GM21515 (cell line): ENCODE measurements around the gene POMT2.

Experiments
- ATAC-seq: cut with Tn5 transposase; IDR thresholded peaks from one replicate; pipeline ENCODE4 v1.9.1; 2021; ENCODE audit not compliant: unreplicated experiment

Gene POMT2

DNA sequence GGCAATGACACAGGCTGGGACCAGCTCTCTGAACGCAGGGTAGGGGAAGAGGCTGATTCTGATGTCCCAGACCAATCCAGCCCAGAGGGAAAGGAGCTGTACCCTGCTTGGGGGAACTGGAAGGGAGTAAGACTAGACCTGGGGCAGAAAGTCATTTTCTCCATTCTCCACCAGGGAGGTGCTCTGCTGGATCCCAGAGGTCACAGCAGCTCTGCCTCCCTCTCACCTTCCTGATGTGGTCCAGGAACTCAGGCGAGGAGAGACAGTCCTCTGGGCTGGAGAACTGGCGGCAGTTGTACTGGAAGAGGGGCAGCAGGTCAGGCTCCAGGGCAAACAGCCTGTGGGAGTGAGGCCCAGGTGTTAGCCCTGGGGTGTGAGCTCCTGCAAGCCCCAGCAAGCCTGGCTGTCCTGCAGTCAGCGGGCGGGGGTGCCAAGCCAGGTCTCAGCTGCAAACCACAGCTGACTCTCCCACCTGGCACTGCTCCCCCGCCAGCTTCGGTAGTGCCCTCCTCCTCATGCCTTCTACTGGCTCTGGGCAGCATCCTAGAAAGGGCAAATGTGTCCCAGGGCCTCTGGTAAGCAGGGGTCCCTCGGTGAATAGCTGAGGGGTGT is 51.6 kb downstream of the POMT2 start:
- ATAC-seq, result no peak

GRCh38 chr14:77267937-77268699 is 52.6 kb downstream of the POMT2 start:
- no peak for ATAC-seq

DNA sequence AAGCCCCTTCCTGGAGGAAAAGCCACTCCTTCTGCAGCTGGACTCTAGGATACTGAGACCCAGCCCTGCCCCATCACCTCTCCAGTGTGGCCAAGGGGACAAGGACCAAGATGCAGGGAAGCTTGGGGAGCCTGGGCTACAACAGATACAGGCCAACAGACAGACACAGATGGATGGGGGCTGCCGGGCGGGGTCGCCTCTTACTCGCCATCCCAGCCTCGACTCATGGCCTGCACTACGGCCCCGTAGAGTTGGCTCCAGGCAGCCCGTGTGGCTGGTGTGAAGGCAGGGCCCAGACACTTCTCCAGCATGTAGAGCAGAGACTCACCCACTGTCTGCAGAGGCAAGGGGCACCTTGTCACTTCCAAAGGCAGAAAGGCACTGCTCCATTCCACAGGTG is 54.3 kb downstream of the POMT2 start:
- ATAC-seq, result no peak

GRCh38 chr14:77265561-77266335 is 54.9 kb downstream of the POMT2 start:
- ATAC-seq, result no peak

DNA sequence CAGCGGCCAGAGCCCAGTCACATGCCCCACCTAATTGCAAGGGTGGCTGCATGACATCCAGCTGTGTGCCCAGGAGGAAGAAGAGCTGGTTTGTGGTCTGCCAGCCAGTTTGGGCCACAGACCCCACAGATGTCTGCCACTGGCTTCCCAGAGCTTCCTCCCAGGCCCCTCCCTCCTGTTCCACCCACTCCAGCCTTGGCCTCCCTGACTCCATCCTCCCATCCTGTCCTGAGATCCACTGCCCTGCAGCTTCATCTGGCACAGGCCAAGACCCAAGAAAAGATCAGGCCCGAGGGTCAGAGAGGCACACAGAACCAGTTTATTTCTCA is 55.5 kb downstream of the POMT2 start:
- no peak for ATAC-seq

DNA sequence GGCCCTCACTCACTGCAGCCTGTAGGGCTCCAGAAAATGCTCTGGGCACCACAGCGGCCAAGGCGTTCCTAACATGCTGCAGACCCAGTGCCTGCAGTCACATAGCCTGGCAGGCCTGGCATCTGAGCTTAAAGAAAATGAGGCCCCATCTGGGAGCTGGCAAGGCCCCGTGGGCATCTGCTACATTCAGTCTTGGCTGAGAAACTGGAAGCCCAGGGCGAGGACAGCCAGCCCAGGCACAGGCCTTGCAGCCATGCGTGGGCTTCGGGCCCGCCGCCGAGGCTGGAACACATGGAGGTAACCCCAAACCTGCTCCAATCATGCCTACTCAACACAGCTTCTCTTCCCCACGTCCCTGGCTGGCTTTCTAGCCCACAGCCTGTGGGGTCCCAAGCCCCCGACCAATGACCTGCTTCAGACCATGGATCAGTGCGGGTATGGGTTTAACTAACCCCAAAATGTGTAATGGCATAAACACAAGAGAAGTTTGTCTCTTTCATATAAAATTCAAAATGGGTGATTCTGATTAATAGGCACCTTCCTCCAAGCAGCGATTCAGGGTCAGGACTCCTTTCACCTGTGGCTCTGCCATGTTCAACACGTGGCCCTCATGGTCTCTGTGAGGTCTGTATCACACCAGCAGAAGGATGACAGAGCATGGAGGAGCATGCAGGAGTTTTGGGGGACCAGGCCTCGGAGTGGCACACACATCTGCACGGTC is 56.1 kb downstream of the POMT2 start:
- ATAC-seq, result no peak

- ATAC-seq, result no peak
Measured at GRCh38 chr14:77260631-77261030, 60.1 kb downstream of the POMT2 start.

DNA sequence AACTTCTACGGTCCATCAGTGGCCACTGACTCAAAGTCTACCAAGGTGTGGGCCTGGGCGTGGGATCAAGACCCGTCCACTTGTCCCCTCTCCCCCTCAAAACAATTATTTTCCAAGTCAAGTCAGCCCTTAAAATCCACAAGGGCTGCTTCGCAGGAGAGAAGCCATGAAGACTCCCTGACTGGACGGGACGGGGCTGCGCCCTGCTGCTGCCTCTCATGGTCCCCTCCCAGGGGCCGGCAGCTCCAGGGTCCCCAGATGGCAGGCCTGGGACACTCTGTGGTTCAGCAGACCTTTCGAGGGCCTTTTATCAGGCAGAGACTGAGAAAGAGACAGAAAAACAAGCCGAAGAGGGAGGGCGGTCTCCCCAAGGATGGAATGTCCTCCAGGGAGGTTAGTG is 60.5 kb downstream of the POMT2 start:
- no peak for ATAC-seq

DNA sequence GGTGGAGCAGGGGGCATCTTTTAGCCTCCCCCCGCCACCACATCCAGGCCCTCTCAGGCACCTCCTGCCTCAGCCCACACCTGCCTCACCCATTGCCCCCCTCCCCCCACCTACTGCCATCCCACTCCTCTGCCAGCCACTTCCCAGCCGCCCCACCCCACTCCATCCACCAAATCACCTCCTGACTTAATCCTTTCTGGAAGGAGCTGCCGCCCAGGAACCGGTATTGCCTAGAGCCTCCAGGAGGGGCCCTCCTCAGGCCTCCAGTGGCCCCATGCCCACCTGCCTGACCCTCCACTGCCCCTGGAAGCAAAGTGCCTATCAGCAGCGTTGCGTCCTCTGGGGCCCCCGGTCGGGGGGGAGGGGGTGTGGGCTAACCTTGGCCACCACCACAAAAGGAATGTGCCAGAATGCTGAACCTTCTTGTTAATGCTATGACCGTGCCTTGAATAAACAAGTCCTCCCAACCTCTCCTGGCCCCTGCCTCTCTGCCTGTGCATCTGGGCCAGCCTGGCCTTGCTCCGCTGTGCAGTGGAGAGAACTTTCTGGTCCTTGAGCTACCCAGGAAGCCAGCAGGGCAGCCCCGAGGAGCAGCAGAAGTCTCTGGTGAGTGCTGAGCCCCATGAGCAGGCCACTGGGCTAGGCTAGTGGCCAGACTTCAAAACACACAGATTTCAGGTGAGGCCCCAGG is 61.5 kb downstream of the POMT2 start:
- ATAC-seq, result no peak

- ATAC-seq, result no peak
Measured at GRCh38 chr14:77258566-77258965, 62.1 kb downstream of the POMT2 start.

DNA sequence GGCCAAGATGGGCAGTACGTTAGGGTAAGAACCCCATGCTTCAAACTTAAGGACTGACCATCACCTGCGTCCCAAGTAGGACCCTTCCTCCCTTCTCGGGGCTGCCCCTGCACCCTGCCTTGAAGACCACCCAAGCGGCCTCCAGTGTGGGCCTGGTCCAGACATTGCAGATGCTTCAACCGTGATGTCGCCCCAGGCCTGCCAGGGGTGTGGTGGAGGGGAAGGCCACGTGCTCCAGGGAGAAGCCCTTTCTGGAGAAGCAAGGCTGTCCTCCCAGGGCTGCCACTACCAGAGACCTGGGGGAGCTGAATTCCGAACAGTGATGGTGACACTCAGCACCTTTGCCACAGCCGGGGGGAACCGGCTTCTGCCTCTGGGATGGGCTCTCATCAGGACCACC is 63.0 kb downstream of the POMT2 start:
- ATAC-seq, result no peak

- no peak for ATAC-seq
Measured at GRCh38 chr14:77256694-77257093, 64.0 kb downstream of the POMT2 start.

- no peak for ATAC-seq
Measured at GRCh38 chr14:77253333-77254190, 67.1 kb downstream of the POMT2 start.

DNA sequence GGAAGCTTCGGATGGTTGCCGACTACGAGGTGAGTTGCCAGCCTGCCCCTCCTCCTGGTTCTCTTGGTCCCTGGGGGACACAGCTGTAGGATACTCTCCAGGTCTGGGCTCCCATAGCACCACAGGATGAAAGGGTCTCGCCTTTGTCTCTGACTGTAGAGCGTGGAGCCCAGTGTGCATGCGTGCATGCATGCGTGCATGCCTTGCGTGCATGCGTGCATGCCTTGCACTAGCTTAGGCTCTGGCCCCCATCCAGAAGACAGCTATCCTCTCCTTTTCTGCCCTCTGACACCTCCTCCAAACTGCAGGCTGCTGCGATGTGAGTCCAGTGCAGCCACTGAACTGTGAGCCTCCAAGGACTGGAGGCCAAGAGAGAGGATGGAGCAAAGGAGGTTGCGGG is 68.8 kb downstream of the POMT2 start:
- ATAC-seq, result no peak

- no peak for ATAC-seq
Measured at GRCh38 chr14:77250927-77251326, 69.8 kb downstream of the POMT2 start.

DNA sequence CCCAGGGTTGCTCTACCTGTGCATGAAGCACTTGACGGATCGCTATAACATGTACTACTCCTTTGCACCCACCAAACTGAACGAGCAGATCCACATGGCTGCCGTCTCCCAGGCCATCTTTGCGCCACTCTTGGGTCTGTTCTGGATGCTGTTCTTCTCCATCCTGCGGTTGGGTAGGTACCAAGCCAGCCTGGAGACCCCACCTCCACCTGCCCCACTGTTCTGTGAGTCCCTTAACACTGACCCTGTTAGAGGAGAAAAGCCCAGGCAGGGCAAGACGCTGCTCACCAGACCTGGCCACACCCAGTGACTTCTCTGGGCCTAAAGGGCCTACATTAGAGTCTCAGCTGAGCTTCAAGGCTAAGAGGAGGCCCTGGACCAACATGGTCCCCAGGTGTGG is 71.4 kb downstream of the POMT2 start:
- ATAC-seq, result no peak

GRCh38 chr14:77248666-77249065 is 72.0 kb downstream of the POMT2 start:
- no peak for ATAC-seq

- ATAC-seq, result no peak
Measured at GRCh38 chr14:77246784-77247183, 73.9 kb downstream of the POMT2 start.

GRCh38 chr14:77245820-77246219 is 74.9 kb downstream of the POMT2 start:
- ATAC-seq, result no peak

GRCh38 chr14:77243853-77244252 is 76.8 kb downstream of the POMT2 start:
- ATAC-seq, result no peak
